ENCODE data around the gene KCNH5. TPM values are rescaled to one million over a fixed set of nuclear protein-coding genes. Genes with fewer than 3 reads are reported as not detected.

Gene KCNH5
- total RNA-seq, 2 experiments from 2014 or later, result not detected

GRCh38 chr14:62706217-62706616 lies 339.0 kb downstream of the KCNH5 start:
- BruUV-seq (replicated peaks), result no TSS peak
- intact Hi-C loops (cut with micrococcal nuclease; ENCODE audit: unreplicated experiment), result no loop called here
- CTCF ChIA-PET (ENCODE audit: unreplicated experiment), result no interaction called here
- POLR2A ChIA-PET, result interaction anchor here (1.2 kb wide), 1 partner anchor 8 kb away, joined by 3 read pairs; no protein-coding TSS in a partner anchor
- DNase-seq (ENCODE audit: low spot score), result no peak
- H3K4me1 ChIP-seq (ENCODE audit: insufficient read depth, low read length, poor library complexity, severe bottlenecking), result no peaks in the 10 kb centered on the region
- H3K79me2 ChIP-seq (ENCODE audit: insufficient read depth, low read depth, low read length), result no peaks in the 10 kb centered on the region
- H3K9me2 ChIP-seq (ENCODE audit: insufficient read depth, low read length), result no peaks in the 10 kb centered on the region
- no peak overlapping the region for H2AFZ ChIP-seq (ENCODE audit: low read length)
- H4K20me1 ChIP-seq (ENCODE audit: insufficient read depth, low read length), result no peaks in the 10 kb centered on the region
- H3K36me3 ChIP-seq (ENCODE audit: insufficient read depth, low read length), result no peaks in the 10 kb centered on the region
- no peaks in the 10 kb centered on the region for H3K9me3 ChIP-seq (ENCODE audit: low read length)
- no peak overlapping the region for H3K4me3 ChIP-seq (ENCODE audit: low read depth, low read length, poor library complexity, severe bottlenecking)
- TF ChIP-seq CTCF (conservative IDR thresholded peaks at IDR 0.05; ENCODE audit: low read length) (no peak), EZH2phosphoT487 (IDR thresholded peaks at IDR 0.05; ENCODE audit: borderline replicate concordance, low read depth, low read length) (no peak)
- H3K27ac ChIP-seq (ENCODE audit: low read depth, low read length, poor library complexity, severe bottlenecking), result no peak overlapping the region
- H3K4me2 ChIP-seq (ENCODE audit: low read length), result no peak overlapping the region

GRCh38 chr14:62697461-62697860 lies 347.8 kb downstream of the KCNH5 start:
- H2AFZ ChIP-seq (ENCODE audit: low read length), result no peak overlapping the region
- intact Hi-C loops (cut with micrococcal nuclease; ENCODE audit: unreplicated experiment), result no loop called here
- no peak overlapping the region for H3K4me3 ChIP-seq (ENCODE audit: low read depth, low read length, poor library complexity, severe bottlenecking)
- TF ChIP-seq EZH2phosphoT487 (IDR thresholded peaks at IDR 0.05; ENCODE audit: borderline replicate concordance, low read depth, low read length), result no peak
- TF ChIP-seq CTCF (conservative IDR thresholded peaks at IDR 0.05; ENCODE audit: low read length), result no peak
- no peaks in the 10 kb centered on the region for H3K4me1 ChIP-seq (ENCODE audit: insufficient read depth, low read length, poor library complexity, severe bottlenecking)
- no peaks in the 10 kb centered on the region for H4K20me1 ChIP-seq (ENCODE audit: insufficient read depth, low read length)
- ChIA-PET POLR2A (no interaction called here), CTCF (ENCODE audit: unreplicated experiment) (no interaction called here)
- no peaks in the 10 kb centered on the region for H3K36me3 ChIP-seq (ENCODE audit: insufficient read depth, low read length)
- no peaks in the 10 kb centered on the region for H3K9me2 ChIP-seq (ENCODE audit: insufficient read depth, low read length)
- DNase-seq (ENCODE audit: low spot score), result no peak
- no TSS peak for BruUV-seq (replicated peaks)
- no peak overlapping the region for H3K27ac ChIP-seq (ENCODE audit: low read depth, low read length, poor library complexity, severe bottlenecking)
- no peaks in the 10 kb centered on the region for H3K9me3 ChIP-seq (ENCODE audit: low read length)
- no peak overlapping the region for H3K4me2 ChIP-seq (ENCODE audit: low read length)
- no peaks in the 10 kb centered on the region for H3K79me2 ChIP-seq (ENCODE audit: insufficient read depth, low read depth, low read length)

GRCh38 chr14:62696929-62697328 lies 348.3 kb downstream of the KCNH5 start:
- H3K27ac ChIP-seq (ENCODE audit: low read depth, low read length, poor library complexity, severe bottlenecking), result no peak overlapping the region
- H3K9me2 ChIP-seq (ENCODE audit: insufficient read depth, low read length), result no peaks in the 10 kb centered on the region
- H3K79me2 ChIP-seq (ENCODE audit: insufficient read depth, low read depth, low read length), result no peaks in the 10 kb centered on the region
- no peak for TF ChIP-seq CTCF (conservative IDR thresholded peaks at IDR 0.05; ENCODE audit: low read length)
- no peak for TF ChIP-seq EZH2phosphoT487 (IDR thresholded peaks at IDR 0.05; ENCODE audit: borderline replicate concordance, low read depth, low read length)
- intact Hi-C loops (cut with micrococcal nuclease; ENCODE audit: unreplicated experiment), result no loop called here
- no peak overlapping the region for H2AFZ ChIP-seq (ENCODE audit: low read length)
- H3K9me3 ChIP-seq (ENCODE audit: low read length), result no peaks in the 10 kb centered on the region
- no peaks in the 10 kb centered on the region for H3K36me3 ChIP-seq (ENCODE audit: insufficient read depth, low read length)
- BruUV-seq (replicated peaks), result no TSS peak
- no peaks in the 10 kb centered on the region for H4K20me1 ChIP-seq (ENCODE audit: insufficient read depth, low read length)
- H3K4me2 ChIP-seq (ENCODE audit: low read length), result no peak overlapping the region
- H3K4me3 ChIP-seq (ENCODE audit: low read depth, low read length, poor library complexity, severe bottlenecking), result no peak overlapping the region
- no peaks in the 10 kb centered on the region for H3K4me1 ChIP-seq (ENCODE audit: insufficient read depth, low read length, poor library complexity, severe bottlenecking)
- DNase-seq (ENCODE audit: low spot score), result no peak
- POLR2A ChIA-PET, result no interaction called here
- CTCF ChIA-PET (ENCODE audit: unreplicated experiment), result no interaction called here

Measured in OCI-LY7 (cell line).